Stimulated activated CD8-positive, alpha-beta memory T cell treated with anti-CD3 and anti-CD28 coated beads, Interleukin-15, amount 100 ng/mL, for 1 hour (primary cell): Measurements from ENCODE around the gene FGD5.

Source experiments
- DNase-seq: peaks from one replicate; pipeline ENCODE4 v3.0.0-alpha.2; 2020; ENCODE audit warnings: low read depth

Gene FGD5

GRCh38 chr3:14927308-14927707 is 108.5 kb downstream of the FGD5 start:
- no peak for DNase-seq

DNA sequence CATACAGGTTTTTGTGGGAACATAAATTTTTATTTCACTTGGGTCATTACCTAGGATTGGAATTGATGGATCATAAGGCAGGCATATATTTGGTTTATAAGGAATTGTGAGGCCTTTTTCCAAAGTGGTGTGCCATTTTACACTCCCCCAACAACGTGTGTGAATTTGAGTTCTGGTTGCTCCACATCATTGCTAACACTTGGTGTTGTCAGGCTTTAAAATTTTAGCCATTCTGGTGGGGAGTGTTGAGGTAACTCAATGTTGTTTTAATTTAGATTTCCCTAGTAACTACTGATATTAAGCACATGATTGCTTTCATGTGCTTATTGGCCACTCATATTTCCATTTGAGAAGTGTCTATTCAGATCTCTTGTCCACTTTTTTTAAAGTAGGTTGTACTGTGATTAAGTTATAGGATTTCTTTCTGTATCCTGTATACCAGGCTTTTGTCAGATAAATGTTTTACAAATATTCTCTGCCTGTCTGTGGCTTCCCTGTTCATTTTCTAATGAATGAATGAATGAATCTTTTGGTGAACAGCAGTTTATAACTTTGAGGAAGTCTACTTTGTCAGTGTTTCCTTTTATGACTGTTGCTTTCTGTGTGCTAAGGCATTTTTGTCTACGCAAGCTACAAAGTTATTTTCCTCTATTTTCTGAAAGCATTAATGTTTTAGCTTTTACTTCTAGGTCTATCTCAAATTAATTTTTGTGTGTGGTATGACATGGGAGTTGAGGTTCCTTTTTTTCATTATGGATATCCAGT is 110.7 kb downstream of the FGD5 start:
- DNase-seq: no peak

DNA sequence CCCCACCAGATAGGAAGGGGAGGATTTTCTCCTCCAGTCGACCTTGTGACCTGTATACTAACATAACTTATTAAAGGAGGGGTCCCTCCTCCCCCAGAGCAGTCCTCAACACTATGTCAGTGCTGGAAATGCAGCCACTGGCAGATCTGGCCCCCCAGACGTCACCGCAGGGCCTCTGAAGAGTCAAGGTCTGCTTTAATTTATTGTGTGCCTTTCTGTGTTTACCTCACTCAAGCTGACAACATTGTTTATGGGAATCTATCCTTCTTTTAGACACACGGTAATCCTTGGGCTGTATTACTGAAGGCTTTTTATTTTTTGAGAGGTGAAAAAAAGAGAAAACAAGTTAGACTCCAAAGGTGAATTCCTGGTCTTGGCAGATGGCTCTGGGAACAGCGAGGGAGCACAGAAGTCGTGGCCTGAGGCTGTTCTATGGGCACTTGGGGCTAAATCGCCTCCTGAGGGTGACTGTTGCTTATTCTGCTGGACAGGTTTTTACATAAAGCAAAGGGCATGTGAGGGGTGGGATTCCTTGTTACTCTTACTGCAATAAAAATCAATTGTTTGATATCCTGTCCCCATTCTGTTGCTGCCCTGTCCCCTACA is 115.2 kb downstream of the FGD5 start:
- DNase-seq: no peak

DNA sequence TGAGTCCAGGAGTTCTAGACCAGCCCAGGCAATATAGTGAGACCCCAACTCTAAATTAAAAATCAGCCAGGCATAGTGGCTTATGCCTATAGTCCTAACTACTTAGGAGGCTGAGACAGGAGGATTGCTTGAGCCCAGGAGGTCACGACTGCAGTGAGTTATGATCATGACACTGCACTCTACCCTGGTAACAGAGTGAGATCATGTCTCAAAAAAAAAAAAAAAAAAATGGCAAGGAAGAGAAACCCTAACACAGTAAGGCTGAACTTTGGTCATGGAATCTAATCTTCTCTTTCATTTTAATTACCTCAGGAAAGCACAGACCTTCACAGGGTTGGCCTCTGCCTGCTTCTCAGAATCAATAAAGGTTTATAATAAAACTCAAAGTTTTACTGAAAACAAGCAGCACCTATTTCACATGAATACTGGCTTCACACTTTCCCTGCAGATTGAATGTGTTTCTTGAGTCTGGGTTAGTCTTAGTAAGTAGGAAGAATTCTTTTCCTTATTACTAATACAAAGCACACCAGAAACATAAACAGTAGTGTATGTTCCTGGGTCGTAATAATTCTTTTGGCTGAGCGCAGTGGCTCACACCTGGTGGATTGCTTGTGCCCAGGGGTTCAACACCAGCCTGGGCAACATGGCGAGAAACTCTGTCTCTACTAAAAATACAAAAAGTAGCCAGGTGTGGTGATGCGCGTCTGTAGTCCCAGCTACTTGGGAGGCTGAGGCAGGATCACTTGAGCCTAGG is 117.0 kb downstream of the FGD5 start:
- DNase-seq: no peak

- DNase-seq: no peak
These were observed 120.2 kb downstream of the FGD5 start for GRCh38 chr3:14938954-14939353.

GRCh38 chr3:14941871-14942270 is 123.1 kb downstream of the FGD5 start:
- DNase-seq: no peak

- DNase-seq: no peak
These were observed 124.3 kb downstream of the FGD5 start for GRCh38 chr3:14943042-14943441.

GRCh38 chr3:14946236-14946635 is 127.5 kb downstream of the FGD5 start:
- DNase-seq: no peak

DNA sequence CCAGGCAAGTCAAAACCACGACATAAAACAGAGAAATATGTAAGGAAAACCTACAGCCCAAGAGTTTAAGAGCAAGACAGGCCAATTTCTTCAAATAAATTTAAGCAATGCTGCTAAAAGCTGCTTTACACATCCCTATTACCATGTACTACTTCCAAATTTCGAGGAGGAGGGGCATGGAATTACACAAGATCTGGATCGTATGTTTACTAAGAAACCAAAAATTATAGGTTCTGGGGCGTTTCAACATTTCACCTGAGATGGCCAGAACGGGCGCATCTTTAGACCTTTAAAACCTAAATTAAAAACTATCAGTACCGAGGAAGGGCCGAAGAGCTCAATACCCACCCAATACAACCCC is 128.0 kb downstream of the FGD5 start:
- no peak for DNase-seq

GRCh38 chr3:14947100-14947885 is 128.5 kb downstream of the FGD5 start, which contains the start of gene NR2C2:
Gene NR2C2, plus strand, starts transcription at chr3:14947583. Its CDS starts 56,332 bp downstream, at chr3:15003915.
- DNase-seq: peak; percentile 73

GRCh38 chr3:14947886-14948608 is 129.3 kb downstream of the FGD5 start:
- DNase-seq: peak; percentile 90

GRCh38 chr3:14948609-14949038 is 129.9 kb downstream of the FGD5 start:
- DNase-seq: no peak

- DNase-seq: no peak
These were observed 130.4 kb downstream of the FGD5 start for GRCh38 chr3:14949126-14949525.

- no peak for DNase-seq
These were observed 131.5 kb downstream of the FGD5 start for GRCh38 chr3:14950274-14950673.

GRCh38 chr3:14957153-14957552 is 138.4 kb downstream of the FGD5 start:
- no peak for DNase-seq

GRCh38 chr3:14957925-14958324 is 139.2 kb downstream of the FGD5 start:
- DNase-seq: no peak

GRCh38 chr3:14959359-14959943 is 140.7 kb downstream of the FGD5 start:
- DNase-seq: no peak

DNA sequence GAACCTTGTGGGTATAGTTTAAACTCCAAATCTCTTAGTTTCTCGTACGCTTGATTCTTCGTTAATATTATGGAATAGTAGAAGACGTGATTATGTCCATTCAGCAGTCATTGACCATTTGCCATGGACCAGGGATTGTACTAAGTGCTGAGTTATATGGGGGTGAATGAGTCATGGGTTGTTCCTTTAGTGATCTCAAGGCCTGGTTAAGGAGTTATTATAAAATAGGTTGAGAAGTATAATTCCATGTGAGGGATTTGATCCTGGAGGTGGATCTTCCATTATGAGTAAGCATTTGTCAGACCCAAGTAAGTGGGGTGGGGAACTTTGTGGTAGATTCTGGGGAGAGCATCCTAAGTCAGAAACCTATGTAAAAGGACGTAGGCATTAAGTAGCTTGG is 144.0 kb downstream of the FGD5 start:
- DNase-seq: no peak

- no peak for DNase-seq
These were observed 148.5 kb downstream of the FGD5 start for GRCh38 chr3:14967285-14967684.

- DNase-seq: no peak
These were observed 150.9 kb downstream of the FGD5 start for GRCh38 chr3:14969671-14970070.

- no peak for DNase-seq
These were observed 157.6 kb downstream of the FGD5 start for GRCh38 chr3:14976317-14976716.
